HS-27A (cell line): ENCODE data around the gene ADORA1.
A peak's percentile ranks its signal among the peaks of the same experiment; 100 is the strongest.

Experiments
- DNase-seq: peaks from one replicate; pipeline ENCODE4 v3.0.0-alpha.2; 2012; ENCODE audit warnings: low read depth, missing footprints

The ADORA1 gene

GRCh38 chr1:203159844-203160243 is 32.3 kb downstream of the ADORA1 start:
- DNase-seq = no peak

DNA sequence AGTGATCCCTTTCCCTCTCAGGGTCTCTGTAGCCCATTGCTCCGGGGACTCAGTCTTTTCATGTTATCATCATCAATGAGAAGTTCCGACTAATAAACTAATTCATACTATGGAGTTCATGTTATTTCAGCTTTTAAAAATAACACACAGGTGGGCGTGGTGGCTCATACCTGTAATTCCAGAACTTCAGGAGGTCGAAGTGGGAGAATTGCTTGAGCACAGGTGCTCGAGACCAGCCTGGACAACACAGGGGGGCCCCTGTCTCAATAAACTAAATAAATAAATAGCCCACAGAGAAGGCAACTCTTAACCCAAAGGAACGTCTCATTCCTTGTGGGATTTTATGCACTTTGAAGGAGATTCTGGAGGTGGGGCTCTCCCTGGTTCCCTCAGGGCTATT is 33.6 kb downstream of the ADORA1 start:
- DNase-seq = no peak

DNA sequence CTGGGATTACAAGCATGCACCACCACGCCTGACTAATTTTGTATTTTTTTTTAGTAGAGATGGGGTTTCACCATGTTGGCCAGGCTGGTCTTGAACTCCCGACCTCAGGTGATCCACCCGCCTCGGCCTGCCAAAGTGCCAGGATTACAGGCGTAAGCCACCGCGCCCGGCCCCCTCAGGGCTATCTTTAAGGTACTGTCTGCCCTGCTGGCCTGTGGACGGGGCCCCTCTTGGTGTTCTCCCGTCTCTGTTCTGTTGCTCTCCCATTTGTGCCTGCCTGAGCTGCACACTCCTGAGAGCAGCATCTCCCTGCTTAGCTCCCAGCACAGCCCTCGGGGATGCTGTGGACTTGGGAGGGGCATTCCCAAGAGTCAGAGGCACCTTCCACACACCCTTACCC is 34.2 kb downstream of the ADORA1 start:
- DNase-seq = no peak

GRCh38 chr1:203162403-203162802 is 34.9 kb downstream of the ADORA1 start:
- no peak for DNase-seq

GRCh38 chr1:203163891-203164635 is 36.5 kb downstream of the ADORA1 start:
- no peak for DNase-seq

DNA sequence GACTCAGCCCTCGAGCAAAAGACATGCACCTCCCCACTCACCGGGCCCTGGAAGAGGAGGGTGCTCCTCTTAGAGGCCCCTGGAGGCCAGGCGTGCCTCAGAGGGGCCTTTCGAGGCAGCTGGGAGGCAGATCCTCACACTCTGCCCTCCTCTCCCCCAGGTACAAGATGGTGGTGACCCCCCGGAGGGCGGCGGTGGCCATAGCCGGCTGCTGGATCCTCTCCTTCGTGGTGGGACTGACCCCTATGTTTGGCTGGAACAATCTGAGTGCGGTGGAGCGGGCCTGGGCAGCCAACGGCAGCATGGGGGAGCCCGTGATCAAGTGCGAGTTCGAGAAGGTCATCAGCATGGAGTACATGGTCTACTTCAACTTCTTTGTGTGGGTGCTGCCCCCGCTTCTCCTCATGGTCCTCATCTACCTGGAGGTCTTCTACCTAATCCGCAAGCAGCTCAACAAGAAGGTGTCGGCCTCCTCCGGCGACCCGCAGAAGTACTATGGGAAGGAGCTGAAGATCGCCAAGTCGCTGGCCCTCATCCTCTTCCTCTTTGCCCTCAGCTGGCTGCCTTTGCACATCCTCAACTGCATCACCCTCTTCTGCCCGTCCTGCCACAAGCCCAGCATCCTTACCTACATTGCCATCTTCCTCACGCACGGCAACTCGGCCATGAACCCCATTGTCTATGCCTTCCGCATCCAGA is 37.7 kb downstream of the ADORA1 start:
- DNase-seq = no peak

GRCh38 chr1:203165800-203166161 is 38.3 kb downstream of the ADORA1 start:
- no peak for DNase-seq

DNA sequence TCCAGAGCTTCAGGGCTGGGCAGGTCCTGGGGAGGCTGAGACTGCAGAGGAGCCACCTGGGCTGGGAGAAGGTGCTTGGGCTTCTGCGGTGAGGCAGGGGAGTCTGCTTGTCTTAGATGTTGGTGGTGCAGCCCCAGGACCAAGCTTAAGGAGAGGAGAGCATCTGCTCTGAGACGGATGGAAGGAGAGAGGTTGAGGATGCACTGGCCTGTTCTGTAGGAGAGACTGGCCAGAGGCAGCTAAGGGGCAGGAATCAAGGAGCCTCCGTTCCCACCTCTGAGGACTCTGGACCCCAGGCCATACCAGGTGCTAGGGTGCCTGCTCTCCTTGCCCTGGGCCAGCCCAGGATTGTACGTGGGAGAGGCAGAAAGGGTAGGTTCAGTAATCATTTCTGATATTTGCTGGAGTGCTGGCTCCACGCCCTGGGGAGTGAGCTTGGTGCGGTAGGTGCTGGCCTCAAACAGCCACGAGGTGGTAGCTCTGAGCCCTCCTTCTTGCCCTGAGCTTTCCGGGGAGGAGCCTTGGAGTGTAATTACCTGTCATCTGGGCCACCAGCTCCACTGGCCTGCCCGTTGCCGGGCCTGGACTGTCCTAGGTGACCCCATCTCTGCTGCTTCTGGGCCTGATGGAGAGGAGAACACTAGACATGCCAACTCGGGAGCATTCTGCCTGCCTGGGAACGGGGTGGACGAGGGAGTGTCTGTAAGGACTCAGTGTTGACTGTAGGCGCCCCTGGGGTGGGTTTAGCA is 38.8 kb downstream of the ADORA1 start:
- no peak for DNase-seq

GRCh38 chr1:203167026-203167912 is 39.7 kb downstream of the ADORA1 start:
- DNase-seq = no peak

GRCh38 chr1:203167913-203168200 is 40.3 kb downstream of the ADORA1 start:
- DNase-seq = no peak

DNA sequence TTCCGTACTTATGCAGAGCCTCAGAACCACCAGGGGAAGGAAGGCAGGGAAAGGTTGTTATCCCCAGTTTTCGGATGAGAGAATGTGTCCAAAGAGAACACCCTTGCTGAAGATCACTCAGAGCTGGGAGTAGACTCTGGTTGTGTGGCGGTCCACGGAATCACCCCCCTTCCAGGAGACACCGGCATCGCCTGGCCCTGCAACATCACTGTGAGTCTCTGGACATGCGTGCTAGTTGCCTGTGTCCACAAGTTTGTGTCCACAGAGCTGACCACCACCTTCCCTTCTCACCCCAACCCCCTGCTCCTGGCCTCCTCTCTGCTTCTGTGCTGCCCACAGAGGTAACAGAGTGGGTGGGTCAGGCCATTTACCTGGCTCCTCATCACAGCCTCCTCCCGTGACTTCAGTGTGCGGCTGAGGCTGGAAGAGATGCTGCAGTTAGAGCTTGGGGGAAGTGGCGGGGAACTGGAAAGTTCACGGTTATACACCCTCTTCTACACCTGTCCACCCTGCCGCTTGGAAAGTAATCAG is 40.8 kb downstream of the ADORA1 start:
- DNase-seq = no peak

- no peak for DNase-seq
Observed at GRCh38 chr1:203168991-203169390, 41.5 kb downstream of the ADORA1 start.

GRCh38 chr1:203169770-203170520 is 42.4 kb downstream of the ADORA1 start:
- DNase-seq = no peak

GRCh38 chr1:203170625-203171330 is 43.3 kb downstream of the ADORA1 start:
- no peak for DNase-seq

GRCh38 chr1:203171341-203172183 is 44.0 kb downstream of the ADORA1 start:
- DNase-seq = no peak

- DNase-seq = peak; percentile 11
Observed at GRCh38 chr1:203172184-203173010, 44.9 kb downstream of the ADORA1 start.

DNA sequence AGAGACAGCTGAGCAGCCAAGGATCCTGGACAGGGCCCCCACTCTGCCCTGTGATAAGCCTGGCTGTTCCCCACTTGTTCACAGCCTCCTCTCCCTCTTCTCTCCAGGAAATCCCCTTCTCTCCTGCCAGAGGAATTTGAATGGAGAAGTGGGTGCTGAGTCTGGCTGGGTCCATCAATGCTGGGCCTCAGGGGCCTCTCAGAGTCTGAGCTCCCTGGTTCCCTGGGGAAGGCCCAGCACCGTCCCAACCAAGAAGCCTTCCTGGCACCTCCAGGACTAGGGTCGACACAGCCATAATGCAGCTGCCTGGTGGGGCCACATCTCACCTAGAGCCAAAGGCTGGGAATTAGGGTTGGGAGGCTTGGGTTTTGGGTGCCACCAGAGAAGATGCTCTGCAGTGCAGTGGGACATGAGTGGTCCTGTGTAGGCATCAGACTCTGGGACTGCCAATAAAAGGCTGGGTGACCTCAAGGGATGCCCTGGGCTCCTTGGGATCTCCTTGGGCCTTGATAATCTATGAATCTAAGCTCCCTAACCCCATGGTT is 45.6 kb downstream of the ADORA1 start:
- DNase-seq = no peak

DNA sequence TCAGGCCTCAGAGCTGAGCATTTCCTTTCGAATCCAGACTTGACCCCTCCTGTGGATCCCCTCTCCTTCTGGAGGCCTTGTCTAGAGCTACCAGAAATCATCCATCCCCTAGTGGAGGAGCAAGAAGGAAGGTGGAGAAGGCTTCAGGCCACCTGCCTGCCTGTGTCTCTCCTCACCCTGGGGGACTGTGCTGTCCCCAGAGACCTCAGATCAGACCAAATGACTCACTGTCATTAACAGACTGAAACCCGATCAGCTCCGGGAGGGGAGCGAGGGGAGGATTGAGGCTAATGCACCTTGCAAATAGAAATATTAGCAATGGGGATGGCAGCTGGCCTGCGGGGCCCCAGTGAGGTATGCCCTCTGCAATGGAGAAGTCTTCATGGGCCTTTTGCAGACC is 46.0 kb downstream of the ADORA1 start:
- no peak for DNase-seq
